Measurements from ENCODE around the gene EXOSC5. TPM values are rescaled to one million over a fixed set of nuclear protein-coding genes. Genes with fewer than 3 reads are reported as not detected.

Gene EXOSC5
- total and polyA plus RNA-seq, 2 of the 13 experiments (the other 11 are each of a cell fraction or from before 2014, with no cell fraction given), result 24.1 to 26.5 TPM

DNA sequence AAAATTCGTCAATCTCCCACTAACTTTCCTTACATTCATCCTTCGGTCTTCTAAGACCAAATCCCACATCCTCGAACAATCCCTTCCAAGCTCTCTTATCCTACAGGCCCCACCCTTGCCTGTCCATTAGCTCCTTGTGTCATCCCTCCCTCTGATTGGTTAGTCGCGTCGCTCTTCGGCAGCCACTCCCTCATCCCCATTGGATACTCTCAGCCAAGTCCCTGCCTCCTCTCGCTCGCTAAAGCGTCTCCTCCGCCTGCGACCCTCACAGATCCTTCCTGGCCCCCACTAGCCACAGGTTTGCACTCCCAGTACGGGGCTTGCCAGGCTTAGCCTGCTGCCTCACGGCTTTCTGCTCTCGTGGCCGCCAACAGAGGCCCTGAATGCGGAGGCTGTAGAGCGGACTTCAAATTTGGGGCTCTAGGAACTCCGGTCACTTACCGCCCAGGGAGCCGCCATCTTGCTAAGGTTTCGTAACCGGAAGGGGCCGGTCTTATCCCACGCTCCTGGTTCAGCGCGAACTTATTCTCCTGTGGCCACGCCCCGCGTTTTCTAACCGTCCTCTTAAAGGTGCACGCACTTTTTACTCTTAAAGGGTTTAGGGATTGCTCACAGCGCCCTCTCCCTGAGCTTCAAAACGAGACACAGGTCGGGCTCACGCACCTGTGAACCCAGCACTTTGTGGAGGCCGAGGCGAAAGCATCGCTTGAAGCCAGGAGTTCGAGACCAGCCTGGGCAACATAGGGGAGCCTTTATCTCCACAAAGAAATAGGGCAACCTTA is 42.5 kb upstream of the EXOSC5 start, which contains the start of gene DMAC2 (continued):
- TF ChIP-seq GLI4 (CRISPR knock-in tag; IDR thresholded peaks at IDR 0.05; ENCODE audit: borderline replicate concordance), result 0 out of 2 replicates have a peak, but pooled peaks have one; percentile 37
- TF ChIP-seq ZNF737 (CRISPR knock-in tag; IDR thresholded peaks at IDR 0.05; ENCODE audit: borderline replicate concordance), result no peak
- TF ChIP-seq ELF3 (CRISPR knock-in tag; IDR thresholded peaks at IDR 0.05), result no peak; the same call in 1 of the 2 replicates
- TF ChIP-seq MYNN (CRISPR knock-in tag; IDR thresholded peaks at IDR 0.05; ENCODE audit: low read depth), result 0 out of 2 replicates have a peak, but pooled peaks have one; percentile 43
- peak; percentile 50; the same call in 1 of the 2 replicates for TF ChIP-seq KMT2A (CRISPR knock-in tag; IDR thresholded peaks at IDR 0.05)
- no peak for TF ChIP-seq NR2F6 (IDR thresholded peaks at IDR 0.05)
- no peak; the same call in 1 of the 2 replicates for TF ChIP-seq NR2F6 (CRISPR knock-in tag; IDR thresholded peaks at IDR 0.05)
- TF ChIP-seq ZNF558 (CRISPR knock-in tag; IDR thresholded peaks at IDR 0.05; ENCODE audit: borderline replicate concordance), result no peak
- TF ChIP-seq, protein P1, sequence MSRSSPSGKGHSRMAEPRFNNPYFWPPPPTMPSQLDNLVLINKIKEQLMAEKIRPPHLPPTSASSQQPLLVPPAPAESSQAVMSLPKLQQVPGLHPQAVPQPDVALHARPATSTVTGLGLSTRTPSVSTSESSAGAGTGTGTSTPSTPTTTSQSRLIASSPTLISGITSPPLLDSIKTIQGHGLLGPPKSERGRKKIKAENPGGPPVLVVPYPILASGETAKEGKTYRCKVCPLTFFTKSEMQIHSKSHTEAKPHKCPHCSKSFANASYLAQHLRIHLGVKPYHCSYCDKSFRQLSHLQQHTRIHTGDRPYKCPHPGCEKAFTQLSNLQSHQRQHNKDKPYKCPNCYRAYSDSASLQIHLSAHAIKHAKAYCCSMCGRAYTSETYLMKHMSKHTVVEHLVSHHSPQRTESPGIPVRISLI (CRISPR knock-in tag; IDR thresholded peaks at IDR 0.05; ENCODE audit: borderline replicate concordance), result no peak
- TF ChIP-seq SRY (CRISPR knock-in tag; IDR thresholded peaks at IDR 0.05), result no peak
- no peak for TF ChIP-seq ZFP37 (CRISPR knock-in tag; IDR thresholded peaks at IDR 0.05; ENCODE audit: borderline replicate concordance)
- no peak for TF ChIP-seq ZNF891 (CRISPR knock-in tag; IDR thresholded peaks at IDR 0.05)
- TF ChIP-seq SETDB1 (CRISPR knock-in tag; IDR thresholded peaks at IDR 0.05; ENCODE audit: borderline replicate concordance), result no peak
- peak; percentile 69; the same call in 1 of the 2 replicates for TF ChIP-seq ZNF724P (CRISPR knock-in tag; IDR thresholded peaks at IDR 0.05; ENCODE audit: borderline replicate concordance)
- TF ChIP-seq EHMT2 (IDR thresholded peaks at IDR 0.05; ENCODE audit: borderline replicate concordance, low read depth, low read length), result peak; percentile 30; the same call in 1 of the 2 replicates
- 0 out of 2 replicates have a peak, but pooled peaks have one; percentile 35 for TF ChIP-seq MTA1 (CRISPR knock-in tag; IDR thresholded peaks at IDR 0.05; ENCODE audit: borderline replicate concordance)
- TF ChIP-seq FOXC1 (CRISPR knock-in tag; IDR thresholded peaks at IDR 0.05; ENCODE audit: borderline replicate concordance), result peak; percentile 80
- TF ChIP-seq ARHGAP35 (CRISPR knock-in tag; IDR thresholded peaks at IDR 0.05; ENCODE audit: borderline replicate concordance), result peak; percentile 69; the same call in 1 of the 2 replicates
- TF ChIP-seq GABPB1 (CRISPR knock-in tag; IDR thresholded peaks at IDR 0.05), result peak; percentile 94
- TF ChIP-seq CREB1 (IDR thresholded peaks at IDR 0.05), result peak; percentile 38; the same call in 1 of the 2 replicates
- peak; percentile 88 for TF ChIP-seq CREB1 (CRISPR knock-in tag; IDR thresholded peaks at IDR 0.05)
- peak; percentile 46; the same call in 1 of the 2 replicates for TF ChIP-seq HCFC1 (IDR thresholded peaks at IDR 0.05; ENCODE audit: low read depth, low read length)
- TF ChIP-seq ZNF577 (CRISPR knock-in tag; IDR thresholded peaks at IDR 0.05; ENCODE audit: borderline replicate concordance, low read depth), result no peak
- TF ChIP-seq ZNF292 (CRISPR knock-in tag; IDR thresholded peaks at IDR 0.05; ENCODE audit: borderline replicate concordance, low read depth), result no peak
- TF ChIP-seq SYNCRIP (IDR thresholded peaks at IDR 0.05; ENCODE audit: insufficient read depth, low read depth, low read length), result no peak
- TF ChIP-seq BCL6 (CRISPR knock-in tag; IDR thresholded peaks at IDR 0.05), result 0 out of 2 replicates have a peak, but pooled peaks have one; percentile 7
- no peak for TF ChIP-seq HOXD1 (CRISPR knock-in tag; IDR thresholded peaks at IDR 0.05)
- TF ChIP-seq ZNF703 (CRISPR knock-in tag; IDR thresholded peaks at IDR 0.05; ENCODE audit: borderline replicate concordance), result no peak
- no peak for TF ChIP-seq CENPX (CRISPR knock-in tag; IDR thresholded peaks at IDR 0.05)
- TF ChIP-seq, protein P2, sequence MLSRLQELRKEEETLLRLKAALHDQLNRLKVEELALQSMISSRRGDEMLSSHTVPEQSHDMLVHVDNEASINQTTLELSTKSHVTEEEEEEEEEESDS (CRISPR knock-in tag; IDR thresholded peaks at IDR 0.05; ENCODE audit: borderline replicate concordance), result no peak
- TF ChIP-seq ZZZ3 (CRISPR knock-in tag; IDR thresholded peaks at IDR 0.05; ENCODE audit: borderline replicate concordance), result no peak; the same call in 1 of the 2 replicates
